K562 (cell line): Measurements from ENCODE around the gene CNPY4. TPM values are rescaled to one million over a fixed set of nuclear protein-coding genes. Genes with fewer than 3 reads are reported as not detected.

ENCODE experiments used
- CHCHD3 ChIP-seq: fragments of 250-450 bp; sonication (Bioruptor Pico); IDR thresholded peaks from 2 replicates; pipeline ENCODE4 v2.1.2; 2022; ENCODE audit warnings: mild to moderate bottlenecking
- EHMT2 ChIP-seq: fragments of 450-650 bp; IDR thresholded peaks from 2 replicates; pipeline ENCODE4 v1.6.1; 2018; ENCODE audit warnings: antibody characterized with exemption
- HEY1 ChIP-seq: fragments of 250-450 bp; sonication (Bioruptor Pico); IDR thresholded peaks from 2 replicates; pipeline ENCODE4 v1.5.0; 2020; ENCODE audit warnings: mild to moderate bottlenecking, moderate library complexity, borderline replicate concordance
- MCM5 ChIP-seq: fragments of 450-650 bp; IDR thresholded peaks from 2 replicates; pipeline ENCODE4 v1.6.1; 2016; ENCODE audit warnings: low read depth
- MYNN ChIP-seq, 2 experiments: sonication (generic); formaldehyde crosslinking in 1 of 2; IDR thresholded peaks; 2 replicates each; pipeline versions ENCODE4 v1.5.0 to v1.6.1; 2016 to 2020; ENCODE audit warnings: antibody characterized with exemption in 1 of 2, missing genetic modification reagents in 1 of 2
- PHF21A ChIP-seq: fragments of 450-650 bp; IDR thresholded peaks from 2 replicates; pipeline ENCODE4 v1.6.1; 2017; ENCODE audit warnings: low read depth, borderline replicate concordance
- POLR2AphosphoS5 ChIP-seq: IDR thresholded peaks from 2 replicates; pipeline ENCODE4 v1.6.1; 2011; ENCODE audit warnings: mild to moderate bottlenecking, low read depth, low read length, moderate library complexity; ENCODE audit not compliant: control insufficient read depth, insufficient read depth
- POLR2H ChIP-seq: IDR thresholded peaks from 2 replicates; pipeline ENCODE4 v1.6.1; 2016; ENCODE audit warnings: missing genetic modification characterization, low read depth, mild to moderate bottlenecking, control low read depth, missing compliant biosample characterization, moderate library complexity
- RCOR1 ChIP-seq, 2 experiments: IDR thresholded peaks; 2 replicates each; pipeline ENCODE4 v1.6.1; 2012; ENCODE audit warnings: low read depth in 2 of 2, low read length in 2 of 2, borderline replicate concordance in 1 of 2, improper control_type of control experiment in 1 of 2
- RNF2 ChIP-seq: sonication (generic); IDR thresholded peaks from 2 replicates; pipeline ENCODE4 v1.6.1; 2016
- SMARCB1 ChIP-seq: IDR thresholded peaks from 2 replicates; pipeline ENCODE4 v1.6.1; 2011; ENCODE audit warnings: improper control_type of control experiment, low read depth; ENCODE audit not compliant: insufficient read length
- SOX6 ChIP-seq: fragments of 450-650 bp; IDR thresholded peaks from 2 replicates; pipeline ENCODE4 v1.6.1; 2014; ENCODE audit warnings: mild to moderate bottlenecking
- SREBF1 ChIP-seq: fragments of 150-350 bp; IDR thresholded peaks from 2 replicates; pipeline ENCODE4 v1.6.1; 2014; ENCODE audit warnings: antibody characterized with exemption, low read depth, low read length, borderline replicate concordance
- SUPT5H ChIP-seq: fragments of 450-650 bp; IDR thresholded peaks from 2 replicates; pipeline ENCODE4 v1.6.1; 2016
- TOE1 ChIP-seq, 2 experiments: fragments of 450-650 bp in 1 of 2; sonication (generic) in 1 of 2; formaldehyde crosslinking in 1 of 2; IDR thresholded peaks; 2 replicates each; pipeline versions ENCODE4 v1.7.1 to v1.8.0; 2016 to 2022; ENCODE audit warnings: borderline replicate concordance in 2 of 2, mild to moderate bottlenecking in 2 of 2, antibody characterized with exemption in 1 of 2, inconsistent platforms in 1 of 2, low read depth in 1 of 2, missing genetic modification reagents in 1 of 2, moderate library complexity in 1 of 2
- ZBED1 ChIP-seq: IDR thresholded peaks from 2 replicates; pipeline ENCODE4 v1.6.1; 2014
- ZNF143 ChIP-seq: sonication (generic); formaldehyde crosslinking; IDR thresholded peaks from 2 replicates; pipeline ENCODE4 v1.9.0; 2022; ENCODE audit warnings: mild to moderate bottlenecking, missing genetic modification reagents
- ZNF23 ChIP-seq: fragments of 250-450 bp; sonication (Bioruptor Pico); IDR thresholded peaks from 2 replicates; pipeline ENCODE4 v1.4.0; 2020; ENCODE audit warnings: mild to moderate bottlenecking
- ZNF764 ChIP-seq: fragments of 250-450 bp; sonication (Bioruptor Pico); IDR thresholded peaks from 2 replicates; pipeline ENCODE4 v1.4.0; 2020; ENCODE audit warnings: low read depth, mild to moderate bottlenecking, moderate library complexity
- polyA plus RNA-seq, 8 experiments: library from polyadenylated mRNA; depleted of rRNA in 4 of 8; stranded (reverse) in 5 of 8; unstranded in 3 of 8; fragments of >200 nt; fragmentation: Nextera tagmentation in 2 of 8; fragmentation: Illumina TruSeq in 1 of 8; extraction: Ambion mirVana in 2 of 8; extraction: Trizol in 1 of 8; gene quantifications; 2 replicates each; pipeline versions ENCODE4 v1.2.1 to v1.2.3, GENCODE V29; 2011 to 2014; ENCODE audit warnings: inconsistent platforms in 1 of 8, missing spikeins in 1 of 8
- total RNA-seq, 7 experiments: library from RNA; depleted of rRNA in 6 of 7; stranded (reverse); fragments of >200 nt in 6 of 7; fragmentation: Illumina TruSeq in 2 of 7; extraction: Trizol in 2 of 7; gene quantifications; 2 replicates each; pipeline versions ENCODE4 v1.2.1 to v1.2.3, GENCODE V29; 2011 to 2021; ENCODE audit warnings: low replicate concordance in 1 of 7
- TF ChIP-seq, protein P1 (sequence below): fragments of 250-450 bp; sonication (Bioruptor Pico); IDR thresholded peaks from 2 replicates; pipeline ENCODE4 v1.5.0; 2020; ENCODE audit warnings: mild to moderate bottlenecking
- TF ChIP-seq, protein P2 (sequence below): fragments of 200-800 bp; sonication (Bioruptor generic); IDR thresholded peaks from 2 replicates; pipeline ENCODE4 v1.6.1; 2016; ENCODE audit warnings: missing genetic modification characterization, missing compliant biosample characterization
- TF ChIP-seq, protein P3 (sequence below): sonication (generic); formaldehyde crosslinking; IDR thresholded peaks from 2 replicates; pipeline ENCODE4 v1.9.0; 2022; ENCODE audit warnings: mild to moderate bottlenecking, missing genetic modification reagents

Gene CNPY4
- total and polyA plus RNA-seq, 9 of the 15 experiments (the other 6 are each of a cell fraction or from before 2014, with no cell fraction given): 1.9 to 11.2 (median 7.0) TPM

DNA sequence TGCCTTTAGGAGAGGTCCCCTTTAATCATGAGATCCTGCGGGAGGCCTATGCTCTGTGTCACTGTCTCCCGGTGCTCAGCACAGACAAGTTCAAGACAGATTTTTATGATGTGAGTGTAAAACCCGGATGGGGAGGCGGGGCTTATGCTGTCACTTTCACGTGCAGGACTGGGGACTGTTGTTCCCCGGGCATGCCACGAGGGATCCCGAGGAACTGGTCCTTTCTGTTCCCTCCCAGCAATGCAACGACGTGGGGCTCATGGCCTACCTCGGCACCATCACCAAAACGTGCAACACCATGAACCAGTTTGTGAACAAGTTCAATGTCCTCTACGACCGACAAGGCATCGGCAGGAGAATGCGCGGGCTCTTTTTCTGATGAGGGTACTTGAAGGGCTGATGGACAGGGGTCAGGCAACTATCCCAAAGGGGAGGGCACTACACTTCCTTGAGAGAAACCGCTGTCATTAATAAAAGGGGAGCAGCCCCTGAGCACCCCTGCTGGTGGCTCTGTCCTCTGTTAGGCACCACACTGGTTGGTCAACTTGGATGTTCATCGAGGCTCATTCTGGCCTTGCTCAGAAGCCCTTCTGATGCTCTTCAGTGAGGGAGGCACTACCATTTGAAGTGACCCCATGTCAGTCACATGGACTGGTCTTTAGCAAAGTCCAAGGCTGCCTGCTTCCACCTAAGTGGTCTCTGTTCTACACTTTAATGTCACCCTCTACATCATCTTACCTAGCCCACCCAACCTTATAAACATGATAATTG, 27.8 kb upstream of the CNPY4 start (continued):
- TF ChIP-seq, protein P1, sequence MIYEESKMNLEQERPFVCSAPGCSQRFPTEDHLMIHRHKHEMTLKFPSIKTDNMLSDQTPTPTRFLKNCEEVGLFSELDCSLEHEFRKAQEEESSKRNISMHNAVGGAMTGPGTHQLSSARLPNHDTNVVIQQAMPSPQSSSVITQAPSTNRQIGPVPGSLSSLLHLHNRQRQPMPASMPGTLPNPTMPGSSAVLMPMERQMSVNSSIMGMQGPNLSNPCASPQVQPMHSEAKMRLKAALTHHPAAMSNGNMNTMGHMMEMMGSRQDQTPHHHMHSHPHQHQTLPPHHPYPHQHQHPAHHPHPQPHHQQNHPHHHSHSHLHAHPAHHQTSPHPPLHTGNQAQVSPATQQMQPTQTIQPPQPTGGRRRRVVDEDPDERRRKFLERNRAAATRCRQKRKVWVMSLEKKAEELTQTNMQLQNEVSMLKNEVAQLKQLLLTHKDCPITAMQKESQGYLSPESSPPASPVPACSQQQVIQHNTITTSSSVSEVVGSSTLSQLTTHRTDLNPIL (CRISPR knock-in tag): no peak
- TF ChIP-seq CHCHD3 (CRISPR knock-in tag) (no peak), EHMT2 (no peak), ZNF23 (CRISPR knock-in tag) (no peak), RNF2 (no peak; the same call in 1 of the 2 replicates), ZNF143 (CRISPR knock-in tag) (no peak), MCM5 (no peak), PHF21A (no peak), POLR2AphosphoS5 (peak; percentile 93; the same call in 1 of the 2 replicates), ZNF764 (CRISPR knock-in tag) (0 out of 2 replicates have a peak, but pooled peaks have one; percentile 37), ZBED1 (no peak; the same call in 1 of the 2 replicates), SUPT5H (peak; percentile 79), HEY1 (CRISPR knock-in tag) (no peak), SMARCB1 (no peak), RCOR1 (IDR thresholded peaks at IDR 0.05; ENCODE audit: borderline replicate concordance in 1 of 2, low read depth in 2 of 2, low read length in 2 of 2) (no peak), TOE1 (IDR thresholded peaks at IDR 0.05; ENCODE audit: borderline replicate concordance) (no peak), TOE1 (CRISPR knock-in tag; IDR thresholded peaks at IDR 0.05; ENCODE audit: borderline replicate concordance, low read depth) (no peak), SREBF1 (no peak), POLR2H (tag) (no peak), SOX6 (no peak), MYNN (IDR thresholded peaks at IDR 0.05) (peak; percentile 73), MYNN (CRISPR knock-in tag; IDR thresholded peaks at IDR 0.05) (no peak)
- TF ChIP-seq, protein P2, sequence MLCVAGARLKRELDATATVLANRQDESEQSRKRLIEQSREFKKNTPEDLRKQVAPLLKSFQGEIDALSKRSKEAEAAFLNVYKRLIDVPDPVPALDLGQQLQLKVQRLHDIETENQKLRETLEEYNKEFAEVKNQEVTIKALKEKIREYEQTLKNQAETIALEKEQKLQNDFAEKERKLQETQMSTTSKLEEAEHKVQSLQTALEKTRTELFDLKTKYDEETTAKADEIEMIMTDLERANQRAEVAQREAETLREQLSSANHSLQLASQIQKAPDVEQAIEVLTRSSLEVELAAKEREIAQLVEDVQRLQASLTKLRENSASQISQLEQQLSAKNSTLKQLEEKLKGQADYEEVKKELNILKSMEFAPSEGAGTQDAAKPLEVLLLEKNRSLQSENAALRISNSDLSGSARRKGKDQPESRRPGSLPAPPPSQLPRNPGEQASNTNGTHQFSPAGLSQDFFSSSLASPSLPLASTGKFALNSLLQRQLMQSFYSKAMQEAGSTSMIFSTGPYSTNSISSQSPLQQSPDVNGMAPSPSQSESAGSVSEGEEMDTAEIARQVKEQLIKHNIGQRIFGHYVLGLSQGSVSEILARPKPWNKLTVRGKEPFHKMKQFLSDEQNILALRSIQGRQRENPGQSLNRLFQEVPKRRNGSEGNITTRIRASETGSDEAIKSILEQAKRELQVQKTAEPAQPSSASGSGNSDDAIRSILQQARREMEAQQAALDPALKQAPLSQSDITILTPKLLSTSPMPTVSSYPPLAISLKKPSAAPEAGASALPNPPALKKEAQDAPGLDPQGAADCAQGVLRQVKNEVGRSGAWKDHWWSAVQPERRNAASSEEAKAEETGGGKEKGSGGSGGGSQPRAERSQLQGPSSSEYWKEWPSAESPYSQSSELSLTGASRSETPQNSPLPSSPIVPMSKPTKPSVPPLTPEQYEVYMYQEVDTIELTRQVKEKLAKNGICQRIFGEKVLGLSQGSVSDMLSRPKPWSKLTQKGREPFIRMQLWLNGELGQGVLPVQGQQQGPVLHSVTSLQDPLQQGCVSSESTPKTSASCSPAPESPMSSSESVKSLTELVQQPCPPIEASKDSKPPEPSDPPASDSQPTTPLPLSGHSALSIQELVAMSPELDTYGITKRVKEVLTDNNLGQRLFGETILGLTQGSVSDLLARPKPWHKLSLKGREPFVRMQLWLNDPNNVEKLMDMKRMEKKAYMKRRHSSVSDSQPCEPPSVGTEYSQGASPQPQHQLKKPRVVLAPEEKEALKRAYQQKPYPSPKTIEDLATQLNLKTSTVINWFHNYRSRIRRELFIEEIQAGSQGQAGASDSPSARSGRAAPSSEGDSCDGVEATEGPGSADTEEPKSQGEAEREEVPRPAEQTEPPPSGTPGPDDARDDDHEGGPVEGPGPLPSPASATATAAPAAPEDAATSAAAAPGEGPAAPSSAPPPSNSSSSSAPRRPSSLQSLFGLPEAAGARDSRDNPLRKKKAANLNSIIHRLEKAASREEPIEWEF (CRISPR knock-in tag): no peak
- TF ChIP-seq, protein P3, sequence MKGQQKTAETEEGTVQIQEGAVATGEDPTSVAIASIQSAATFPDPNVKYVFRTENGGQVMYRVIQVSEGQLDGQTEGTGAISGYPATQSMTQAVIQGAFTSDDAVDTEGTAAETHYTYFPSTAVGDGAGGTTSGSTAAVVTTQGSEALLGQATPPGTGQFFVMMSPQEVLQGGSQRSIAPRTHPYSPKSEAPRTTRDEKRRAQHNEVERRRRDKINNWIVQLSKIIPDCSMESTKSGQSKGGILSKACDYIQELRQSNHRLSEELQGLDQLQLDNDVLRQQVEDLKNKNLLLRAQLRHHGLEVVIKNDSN (CRISPR knock-in tag): no peak
